HEK293T (cell line): ENCODE data around the gene RASSF5.

Experiments used
- CTCF ChIA-PET: fragments of 350-600 bp; formaldehyde crosslinking; extraction: SDS; loops from one replicate; lab custom pipeline; 2021; ENCODE audit warnings: antibody characterized with exemption, inconsistent platforms; lab: Yijun Ruan, JAX
- POLR2A ChIA-PET: fragments of 350-600 bp; formaldehyde crosslinking; extraction: SDS; loops from one replicate; lab custom pipeline; 2020; ENCODE audit warnings: antibody characterized with exemption, inconsistent platforms; lab: Yijun Ruan, JAX
- DNase-seq: peaks from one replicate; pipeline ENCODE4 v3.0.0; 2012; ENCODE audit warnings: mixed read lengths; ENCODE audit errors: extremely low spot score
- ARNT ChIP-seq: fragments of 450-650 bp; IDR thresholded peaks from 2 replicates; pipeline ENCODE4 v1.6.1; 2017; ENCODE audit warnings: mild to moderate bottlenecking
- BHLHE40 ChIP-seq: fragments of 450-650 bp; IDR thresholded peaks from 2 replicates; pipeline ENCODE4 v1.6.1; 2016; ENCODE audit warnings: mild to moderate bottlenecking, moderate library complexity, borderline replicate concordance
- CTBP1 ChIP-seq: fragments of 450-650 bp; IDR thresholded peaks from 2 replicates; pipeline ENCODE4 v1.6.1; 2016; ENCODE audit warnings: borderline replicate concordance
- ELF4 ChIP-seq: fragments of 450-650 bp; IDR thresholded peaks from 2 replicates; pipeline ENCODE4 v1.6.1; 2017; ENCODE audit warnings: antibody characterized with exemption
- FOXA1 ChIP-seq: fragments of 450-650 bp; IDR thresholded peaks from 2 replicates; pipeline ENCODE4 v1.6.1; 2016; ENCODE audit warnings: mild to moderate bottlenecking
- FOXK2 ChIP-seq: fragments of 450-650 bp; IDR thresholded peaks from 2 replicates; pipeline ENCODE4 v1.6.1; 2016; ENCODE audit warnings: mild to moderate bottlenecking
- FOXM1 ChIP-seq: fragments of 450-650 bp; IDR thresholded peaks from 2 replicates; pipeline ENCODE4 v1.6.1; 2017; ENCODE audit warnings: mild to moderate bottlenecking, borderline replicate concordance
- HDGF ChIP-seq: fragments of 450-650 bp; IDR thresholded peaks from 2 replicates; pipeline ENCODE4 v1.6.1; 2017; ENCODE audit warnings: antibody characterized with exemption, borderline replicate concordance
- L3MBTL2 ChIP-seq: fragments of 450-650 bp; conservative IDR thresholded peaks from 2 replicates; pipeline ENCODE4 v1.6.1; 2016; ENCODE audit warnings: mild to moderate bottlenecking
- LEF1 ChIP-seq: fragments of 450-650 bp; IDR thresholded peaks from 2 replicates; pipeline ENCODE4 v1.6.1; 2017; ENCODE audit warnings: mild to moderate bottlenecking, borderline replicate concordance
- NFRKB ChIP-seq: fragments of 450-650 bp; IDR thresholded peaks from 2 replicates; pipeline ENCODE4 v1.6.1; 2016; ENCODE audit warnings: mild to moderate bottlenecking, moderate library complexity
- SP1 ChIP-seq: fragments of 450-650 bp; IDR thresholded peaks from 2 replicates; pipeline ENCODE4 v1.6.1; 2017
- SUZ12 ChIP-seq: fragments of 450-650 bp; IDR thresholded peaks from 2 replicates; pipeline ENCODE4 v1.6.1; 2016; ENCODE audit warnings: mild to moderate bottlenecking
- TARDBP ChIP-seq: fragments of 450-650 bp; IDR thresholded peaks from 2 replicates; pipeline ENCODE4 v1.6.1; 2016
- ZNF384 ChIP-seq: fragments of 450-650 bp; IDR thresholded peaks from 2 replicates; pipeline ENCODE4 v1.6.1; 2016
- TF ChIP-seq, protein P1 (sequence below): fragments of 450-650 bp; IDR thresholded peaks from 2 replicates; pipeline ENCODE4 v1.6.1; 2016

The RASSF5 gene

DNA sequence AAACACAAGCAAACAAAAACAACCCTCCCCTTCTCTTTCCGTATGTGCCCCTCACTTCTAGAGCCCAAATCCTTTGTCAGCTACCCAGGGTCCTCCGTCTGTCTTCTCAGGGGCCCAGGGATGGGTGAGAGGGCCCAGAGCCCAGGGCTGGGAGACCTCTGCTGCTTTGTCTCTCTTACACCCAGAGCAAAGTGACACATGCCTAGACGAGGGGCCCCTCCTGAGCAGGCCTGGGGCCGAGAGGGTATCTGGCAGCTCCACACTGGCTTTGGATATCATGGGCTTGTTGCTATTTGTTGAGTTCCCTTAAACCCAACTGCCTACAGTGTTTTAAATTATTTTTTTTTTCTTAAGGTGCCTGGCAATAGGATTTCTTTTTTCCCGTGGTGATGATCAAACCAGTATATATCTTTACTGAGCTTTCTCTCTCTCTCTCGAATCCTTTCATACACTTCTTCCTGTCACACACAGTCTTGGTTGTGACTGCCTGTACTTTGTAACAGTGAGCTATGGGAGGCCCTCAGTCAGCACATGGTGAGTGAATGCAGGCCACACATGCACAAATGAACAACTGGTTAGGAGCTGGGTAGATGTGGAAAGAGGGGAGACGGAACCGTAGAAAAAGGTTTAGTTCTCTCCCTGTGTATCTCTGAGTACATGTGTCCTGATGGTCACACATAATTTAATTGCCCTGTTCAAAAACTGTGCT lies 14.5 kb downstream of the RASSF5 start:
- ChIA-PET CTCF (interaction anchor here (0.6 to 1.1 kb wide), 2 partner anchors 23 to 97 kb away, joined by 3 to 4 read pairs; no protein-coding TSS in a partner anchor), POLR2A (no interaction called here)
- no peak for DNase-seq
- no peak for TF ChIP-seq ARNT
- TF ChIP-seq FOXA1 = no peak
- no peak for TF ChIP-seq CTBP1
- no peak for TF ChIP-seq BHLHE40
- no peak for TF ChIP-seq ZNF384
- TF ChIP-seq HDGF = no peak
- no peak for TF ChIP-seq FOXK2
- TF ChIP-seq L3MBTL2 = no peak
- TF ChIP-seq ELF4 = no peak
- no peak for TF ChIP-seq LEF1
- TF ChIP-seq SP1 = no peak

DNA sequence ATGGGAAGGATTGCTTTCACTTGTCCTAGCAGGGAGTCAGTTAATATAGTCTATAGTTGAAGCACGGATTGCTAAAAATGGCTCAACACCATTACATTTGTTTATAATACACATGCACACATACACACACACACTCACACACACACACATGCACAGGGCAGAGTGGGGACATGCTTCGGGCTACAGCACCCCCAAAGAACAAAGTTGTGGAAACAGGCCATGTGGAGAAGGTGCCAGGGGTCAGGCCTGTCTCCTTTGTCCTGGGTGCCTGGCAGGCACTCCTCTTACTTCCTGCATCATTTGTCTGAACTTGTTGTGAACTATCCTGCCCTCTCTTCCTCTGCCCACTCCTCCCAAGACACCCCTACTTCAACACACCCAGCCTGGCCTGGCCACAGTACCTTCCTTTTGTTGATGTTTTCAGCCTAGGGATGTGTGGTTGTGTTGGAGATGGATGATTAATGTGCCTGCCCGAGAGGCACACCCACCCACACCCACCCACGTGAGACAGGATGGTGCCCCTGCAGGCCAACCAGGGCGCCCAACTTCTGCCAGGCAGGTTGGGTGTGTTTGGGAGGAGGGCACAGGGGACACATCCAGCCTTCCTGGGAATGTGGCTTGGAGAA lies 17.5 kb downstream of the RASSF5 start:
- TF ChIP-seq ZNF384 (no peak), SUZ12 (no peak), L3MBTL2 (no peak)
- no peak for DNase-seq
- ChIA-PET CTCF (no interaction called here), POLR2A (no interaction called here)

DNA sequence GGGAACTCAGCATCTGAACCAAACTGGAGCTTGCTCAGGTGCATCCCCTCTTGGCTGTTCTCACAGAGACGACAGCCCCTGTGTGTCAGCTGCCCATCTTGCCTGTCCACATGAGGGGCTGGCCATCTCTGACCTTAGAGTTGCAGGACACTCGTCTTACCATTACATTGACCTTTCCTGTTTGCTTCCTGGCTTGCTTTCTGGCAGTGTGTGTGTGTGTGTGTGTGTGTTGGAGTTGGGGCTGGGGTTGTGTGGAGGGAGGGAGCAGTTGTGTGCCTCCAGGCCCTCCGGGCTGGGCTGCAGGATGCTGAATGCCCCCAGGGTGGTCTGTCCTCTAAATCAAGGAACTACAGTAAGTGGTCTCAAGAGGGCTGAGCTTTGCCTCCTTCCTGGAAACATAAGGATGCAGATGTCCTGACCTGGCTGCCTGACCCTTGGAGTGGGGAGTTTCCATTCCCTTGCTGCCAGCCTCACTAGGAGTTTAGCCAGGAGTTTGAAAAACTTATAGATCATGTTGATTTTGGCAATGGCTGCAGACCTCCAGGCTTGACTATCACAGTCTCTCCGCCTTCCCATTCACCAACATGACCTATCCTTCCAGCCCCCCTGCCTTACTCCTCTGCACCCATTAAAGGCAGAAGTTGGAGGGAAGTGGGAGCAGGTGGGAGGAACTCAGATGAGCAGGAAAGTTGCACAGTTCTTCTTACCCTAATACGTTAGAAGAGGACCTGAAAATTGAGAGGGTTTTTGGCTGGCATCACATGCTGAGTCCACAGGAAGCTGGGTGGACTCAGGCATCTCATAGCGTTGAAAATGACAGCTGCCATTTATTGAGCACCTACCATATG lies 19.0 kb downstream of the RASSF5 start:
- ChIA-PET POLR2A (no interaction called here), CTCF (no interaction called here)
- DNase-seq = no peak
- no peak for TF ChIP-seq LEF1
- TF ChIP-seq FOXM1 = no peak
- TF ChIP-seq BHLHE40 = no peak
- TF ChIP-seq NFRKB = no peak
- no peak for TF ChIP-seq ARNT
- TF ChIP-seq ELF4 = no peak
- no peak for TF ChIP-seq CTBP1
- TF ChIP-seq FOXK2 = no peak
- no peak for TF ChIP-seq HDGF
- TF ChIP-seq L3MBTL2 = no peak
- TF ChIP-seq FOXA1 = no peak
- TF ChIP-seq SUZ12 = no peak
- TF ChIP-seq, protein P1, sequence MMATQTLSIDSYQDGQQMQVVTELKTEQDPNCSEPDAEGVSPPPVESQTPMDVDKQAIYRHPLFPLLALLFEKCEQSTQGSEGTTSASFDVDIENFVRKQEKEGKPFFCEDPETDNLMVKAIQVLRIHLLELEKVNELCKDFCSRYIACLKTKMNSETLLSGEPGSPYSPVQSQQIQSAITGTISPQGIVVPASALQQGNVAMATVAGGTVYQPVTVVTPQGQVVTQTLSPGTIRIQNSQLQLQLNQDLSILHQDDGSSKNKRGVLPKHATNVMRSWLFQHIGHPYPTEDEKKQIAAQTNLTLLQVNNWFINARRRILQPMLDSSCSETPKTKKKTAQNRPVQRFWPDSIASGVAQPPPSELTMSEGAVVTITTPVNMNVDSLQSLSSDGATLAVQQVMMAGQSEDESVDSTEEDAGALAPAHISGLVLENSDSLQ = no peak
- TF ChIP-seq TARDBP = no peak
- TF ChIP-seq SP1 = no peak
- no peak for TF ChIP-seq ZNF384

DNA sequence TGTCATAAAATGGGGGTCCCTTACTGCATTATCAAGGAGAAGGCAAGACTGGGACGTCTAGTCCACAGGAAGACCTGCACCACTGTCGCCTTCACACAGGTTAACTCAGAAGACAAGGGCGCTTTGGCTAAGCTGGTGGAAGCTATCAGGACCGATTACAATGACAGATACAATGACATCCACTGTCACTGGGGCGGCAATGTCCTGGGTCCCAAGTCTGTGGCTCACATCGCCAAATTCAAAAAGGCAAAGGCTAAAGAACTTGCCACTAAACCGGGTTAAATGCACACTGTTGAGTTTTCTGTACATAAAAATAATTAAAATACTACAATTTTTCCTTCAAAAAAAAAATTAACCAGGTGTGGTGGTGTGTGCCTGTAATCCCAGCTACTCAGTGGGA lies 22.1 kb downstream of the RASSF5 start:
- POLR2A ChIA-PET = no interaction called here
- TF ChIP-seq LEF1 (no peak), L3MBTL2 (no peak), CTBP1 (no peak), BHLHE40 (no peak), FOXK2 (no peak), ELF4 (no peak), HDGF (no peak), SUZ12 (no peak), FOXM1 (no peak), TARDBP (no peak), SP1 (no peak)
- TF ChIP-seq, protein P1 = no peak
- DNase-seq = no peak
- CTCF ChIA-PET = no interaction called here

DNA sequence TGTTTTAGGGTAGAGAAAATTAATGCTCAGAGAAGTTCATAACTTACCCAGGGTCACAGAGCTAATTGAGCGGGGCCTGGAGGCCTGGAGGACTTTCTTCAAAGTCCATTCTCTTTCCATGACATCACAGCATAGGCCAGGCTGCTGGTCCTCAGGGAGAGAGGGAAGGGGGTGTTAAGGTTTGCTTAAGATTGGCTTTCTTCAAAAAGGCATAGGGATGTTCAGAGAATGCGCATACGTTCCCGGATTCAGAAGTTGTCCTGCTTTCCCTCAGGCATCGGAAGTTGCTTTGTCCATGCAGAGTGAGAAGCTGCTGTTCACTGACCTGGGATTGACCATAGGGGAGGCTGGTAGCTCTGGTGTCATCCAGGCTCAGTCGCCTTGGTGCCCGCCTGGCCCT lies 25.0 kb downstream of the RASSF5 start:
- no peak for DNase-seq
- POLR2A ChIA-PET = no interaction called here
- TF ChIP-seq SP1 (no peak), HDGF (no peak), ARNT (no peak), FOXM1 (no peak), NFRKB (no peak), FOXA1 (no peak), FOXK2 (no peak), CTBP1 (no peak), ZNF384 (no peak), BHLHE40 (no peak), ELF4 (no peak), TARDBP (no peak), LEF1 (no peak), SUZ12 (no peak)
- CTCF ChIA-PET = no interaction called here

DNA sequence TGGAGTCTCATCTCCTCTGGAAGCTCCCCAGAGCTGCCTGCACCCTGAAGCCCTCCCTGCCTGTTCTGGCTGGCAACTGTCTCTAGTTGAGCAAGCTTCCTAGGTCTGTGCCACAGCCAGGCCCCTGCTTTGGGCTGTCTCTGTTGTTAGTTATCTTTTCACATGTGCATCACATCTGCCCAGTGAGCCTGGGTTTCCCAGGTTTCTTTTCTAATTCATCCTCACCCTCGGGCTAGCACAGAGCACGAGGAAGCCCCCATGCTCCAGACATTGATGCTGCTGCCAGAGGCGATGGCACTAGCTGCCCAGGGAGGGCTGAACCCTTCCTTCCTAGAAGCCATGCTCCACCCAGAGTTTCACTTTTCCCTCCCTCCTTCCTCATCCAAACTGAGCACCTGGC lies 27.2 kb downstream of the RASSF5 start:
- TF ChIP-seq L3MBTL2 (no peak), ELF4 (no peak), FOXK2 (no peak), ZNF384 (no peak), BHLHE40 (no peak), SUZ12 (no peak), TARDBP (no peak), SP1 (no peak), ARNT (no peak), CTBP1 (no peak), LEF1 (no peak)
- TF ChIP-seq, protein P1 = no peak
- no peak for DNase-seq
- POLR2A ChIA-PET = no interaction called here
- CTCF ChIA-PET = interaction anchor here (0.6 to 2.8 kb wide), 2 partner anchors 11 to 29 kb away, joined by 3 to 14 read pairs; no protein-coding TSS in a partner anchor
